IPS-18a (cell line): Measurements from ENCODE around the gene CLTA.
"Not testable (repeated sequence)": the region's sequence is repeated elsewhere in the genome, so short reads cannot be mapped to it uniquely, and the experiment has no call there.

Source experiments
- H3K27ac ChIP-seq: one replicate; pipeline ENCODE4 v1.5.1; 2013; ENCODE audit warnings: low read length
- H3K27me3 ChIP-seq: one replicate; pipeline ENCODE4 v1.6.1; 2013; ENCODE audit warnings: mild to moderate bottlenecking, low read length; ENCODE audit not compliant: control insufficient read depth, insufficient read depth
- H3K36me3 ChIP-seq: one replicate; pipeline ENCODE4 v1.6.1; 2013; ENCODE audit warnings: low read depth, low read length; ENCODE audit not compliant: control insufficient read depth
- H3K4me1 ChIP-seq: one replicate; pipeline ENCODE4 v1.6.1; 2013; ENCODE audit warnings: low read depth, low read length; ENCODE audit not compliant: control insufficient read depth
- H3K4me3 ChIP-seq: one replicate; pipeline ENCODE4 v1.5.1; 2013; ENCODE audit warnings: low read length
- H3K9ac ChIP-seq: one replicate; pipeline ENCODE4 v1.6.1; 2013; ENCODE audit warnings: mild to moderate bottlenecking, low read length, moderate library complexity
- H3K9me3 ChIP-seq: one replicate; pipeline ENCODE4 v1.6.1; 2013; ENCODE audit warnings: low read depth, low read length; ENCODE audit not compliant: control insufficient read depth

Gene CLTA

GRCh38 chr9:36217256-36217968 lies 26.7 kb downstream of the CLTA start:
- H3K9ac ChIP-seq, result no peak overlapping the region
- no peak overlapping the region for H3K4me3 ChIP-seq
- H3K4me1 ChIP-seq, result no peaks in the 10 kb centered on the region
- H3K27me3 ChIP-seq, result no peaks in the 10 kb centered on the region
- H3K36me3 ChIP-seq, result peaks cover 67% of the 10 kb centered on the region
- H3K27ac ChIP-seq, result no peak overlapping the region
- H3K9me3 ChIP-seq, result no peaks in the 10 kb centered on the region

- Histone ChIP-seq H3K9me3 (no peaks in the 10 kb centered on the region), H3K4me3 (no peak overlapping the region), H3K4me1 (no peaks in the 10 kb centered on the region), H3K27ac (no peak overlapping the region), H3K9ac (no peak overlapping the region), H3K36me3 (peaks cover 67% of the 10 kb centered on the region), H3K27me3 (no peaks in the 10 kb centered on the region)
These were observed 27.3 kb downstream of the CLTA start for GRCh38 chr9:36218011-36218410.

- Histone ChIP-seq H3K4me3 (no peak overlapping the region), H3K27me3 (no peaks in the 10 kb centered on the region), H3K36me3 (peaks cover 67% of the 10 kb centered on the region), H3K4me1 (no peaks in the 10 kb centered on the region), H3K27ac (no peak overlapping the region), H3K9me3 (no peaks in the 10 kb centered on the region), H3K9ac (no peak overlapping the region)
These were observed 27.7 kb downstream of the CLTA start for GRCh38 chr9:36218411-36218901.

- H3K27me3 ChIP-seq, result no peaks in the 10 kb centered on the region
- no peak overlapping the region for H3K9ac ChIP-seq
- H3K4me1 ChIP-seq, result no peaks in the 10 kb centered on the region
- H3K4me3 ChIP-seq, result no peak overlapping the region
- peaks cover 69% of the 10 kb centered on the region for H3K36me3 ChIP-seq
- no peak overlapping the region for H3K27ac ChIP-seq
- H3K9me3 ChIP-seq, result no peaks in the 10 kb centered on the region
These were observed 30.9 kb downstream of the CLTA start for GRCh38 chr9:36221667-36222066.

GRCh38 chr9:36222449-36222848 lies 31.7 kb downstream of the CLTA start:
- Histone ChIP-seq H3K9me3 (no peaks in the 10 kb centered on the region), H3K4me3 (no peak overlapping the region), H3K27ac (no peak overlapping the region), H3K9ac (no peak overlapping the region), H3K4me1 (no peaks in the 10 kb centered on the region), H3K36me3 (peaks cover 70% of the 10 kb centered on the region), H3K27me3 (no peaks in the 10 kb centered on the region)

- Histone ChIP-seq H3K27ac (no peak overlapping the region), H3K9me3 (no peaks in the 10 kb centered on the region), H3K9ac (no peak overlapping the region), H3K4me3 (no peak overlapping the region), H3K4me1 (no peaks in the 10 kb centered on the region), H3K36me3 (peaks cover 15% of the 10 kb centered on the region), H3K27me3 (no peaks in the 10 kb centered on the region)
These were observed 46.5 kb downstream of the CLTA start for GRCh38 chr9:36237230-36237629.

- H3K27me3 ChIP-seq, H3K9ac ChIP-seq, H3K9me3 ChIP-seq, H3K4me1 ChIP-seq, H3K27ac ChIP-seq, H3K4me3 ChIP-seq, H3K36me3 ChIP-seq: not testable (repeated sequence)
These were observed 48.5 kb downstream of the CLTA start for GRCh38 chr9:36239205-36239604.

GRCh38 chr9:36239675-36240074 lies 49.0 kb downstream of the CLTA start:
- H3K36me3 ChIP-seq, H3K9me3 ChIP-seq, H3K4me1 ChIP-seq, H3K4me3 ChIP-seq, H3K9ac ChIP-seq, H3K27ac ChIP-seq, H3K27me3 ChIP-seq: not testable (repeated sequence)

- Histone ChIP-seq H3K9me3 (no peaks in the 10 kb centered on the region), H3K36me3 (peaks cover 20% of the 10 kb centered on the region), H3K4me3 (no peak overlapping the region), H3K27ac (no peak overlapping the region), H3K27me3 (no peaks in the 10 kb centered on the region), H3K9ac (no peak overlapping the region), H3K4me1 (no peaks in the 10 kb centered on the region)
These were observed 55.2 kb downstream of the CLTA start for GRCh38 chr9:36245906-36246305.

- H3K36me3 ChIP-seq, result peaks cover 17% of the 10 kb centered on the region
- no peaks in the 10 kb centered on the region for H3K9me3 ChIP-seq
- H3K9ac ChIP-seq, result no peak overlapping the region
- no peak overlapping the region for H3K4me3 ChIP-seq
- H3K27ac ChIP-seq, result no peak overlapping the region
- no peaks in the 10 kb centered on the region for H3K27me3 ChIP-seq
- no peaks in the 10 kb centered on the region for H3K4me1 ChIP-seq
These were observed 56.6 kb downstream of the CLTA start for GRCh38 chr9:36247356-36247755.

GRCh38 chr9:36248061-36248460 lies 57.3 kb downstream of the CLTA start:
- not testable (repeated sequence) for H3K9ac ChIP-seq, H3K4me3 ChIP-seq, H3K9me3 ChIP-seq, H3K4me1 ChIP-seq, H3K27ac ChIP-seq, H3K27me3 ChIP-seq
- peaks cover 17% of the 10 kb centered on the region for H3K36me3 ChIP-seq

GRCh38 chr9:36249189-36249588 lies 58.5 kb downstream of the CLTA start:
- no peak overlapping the region for H3K27ac ChIP-seq
- H3K4me3 ChIP-seq, result no peak overlapping the region
- no peaks in the 10 kb centered on the region for H3K9me3 ChIP-seq
- no peaks in the 10 kb centered on the region for H3K27me3 ChIP-seq
- H3K36me3 ChIP-seq, result peaks cover 11% of the 10 kb centered on the region
- no peaks in the 10 kb centered on the region for H3K4me1 ChIP-seq
- no peak overlapping the region for H3K9ac ChIP-seq
